Dermis blood vessel endothelial cell (primary cell): ENCODE data around the gene RBM4B. TPM values are rescaled to one million over a fixed set of nuclear protein-coding genes. Genes with fewer than 3 reads are reported as not detected.
"Not testable (repeated sequence)": the region's sequence is repeated elsewhere in the genome, so short reads cannot be mapped to it uniquely, and the experiment has no call there.

Experiments used
- DNase-seq: peaks from one replicate; pipeline ENCODE4 v3.0.0; 2010
- total RNA-seq: library from RNA; depleted of rRNA; stranded (reverse); fragments of >200 nt; gene quantifications from 2 replicates; pipeline ENCODE4 v1.2.3, GENCODE V29; 2014

Gene RBM4B
- total RNA-seq, 1 donor from 2014 or later: 28.4 TPM

GRCh38 chr11:66639814-66640340 lies 37.8 kb downstream of the RBM4B start:
- not testable (repeated sequence) for DNase-seq

- peak; percentile 73 for DNase-seq
Measured at GRCh38 chr11:66639066-66639813, 38.4 kb downstream of the RBM4B start.

DNA sequence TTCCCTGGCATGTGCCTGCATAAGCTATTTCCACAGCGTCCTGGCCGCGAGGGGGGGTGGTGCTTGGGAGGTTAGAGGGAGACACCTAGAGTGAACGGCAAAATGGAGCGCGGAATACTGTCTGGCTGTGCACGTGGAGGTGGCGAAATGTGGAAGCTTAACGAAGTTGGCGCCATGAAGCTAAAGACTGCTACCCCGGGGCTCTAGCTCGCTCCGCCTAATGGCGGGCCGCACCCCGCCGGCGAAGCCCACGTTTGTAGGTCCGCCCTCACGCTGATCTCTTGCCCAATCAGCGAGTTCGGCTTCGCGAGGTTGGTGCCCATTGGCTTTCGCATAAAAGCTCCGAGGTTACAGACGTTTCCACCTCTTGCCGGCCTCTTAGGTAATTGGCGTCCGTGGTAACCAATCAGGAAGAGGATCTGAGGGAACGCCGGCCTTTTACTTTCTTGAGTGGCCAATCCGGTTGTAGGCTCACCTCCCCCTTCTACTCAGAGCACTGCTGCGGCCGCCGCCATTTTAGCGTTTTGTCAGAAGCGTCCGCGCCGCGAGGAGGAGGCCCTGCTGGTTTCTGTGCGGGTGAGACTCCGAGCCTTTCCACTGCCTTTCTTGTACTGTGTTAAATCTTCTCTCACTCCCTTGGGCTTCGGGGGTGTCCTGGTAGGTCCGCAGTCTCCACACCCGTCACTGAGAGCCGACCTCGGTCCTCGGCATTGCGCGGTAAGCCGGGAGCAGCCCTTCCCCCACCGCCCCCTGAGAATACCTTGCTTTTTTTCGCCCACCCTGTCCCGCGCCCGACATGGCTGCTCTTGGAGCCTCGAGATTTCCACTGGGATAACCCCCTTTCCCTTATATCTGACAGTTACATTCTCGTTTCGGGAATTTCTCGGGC lies 39.3 kb downstream of the RBM4B start, which contains the start of gene RBM4:
TSS of gene RBM4 (plus strand) at position 527 of the 889 bp plus-strand sequence. CDS start 1,009 bp downstream, outside the sequence.
- DNase-seq: peak; percentile 100

DNA sequence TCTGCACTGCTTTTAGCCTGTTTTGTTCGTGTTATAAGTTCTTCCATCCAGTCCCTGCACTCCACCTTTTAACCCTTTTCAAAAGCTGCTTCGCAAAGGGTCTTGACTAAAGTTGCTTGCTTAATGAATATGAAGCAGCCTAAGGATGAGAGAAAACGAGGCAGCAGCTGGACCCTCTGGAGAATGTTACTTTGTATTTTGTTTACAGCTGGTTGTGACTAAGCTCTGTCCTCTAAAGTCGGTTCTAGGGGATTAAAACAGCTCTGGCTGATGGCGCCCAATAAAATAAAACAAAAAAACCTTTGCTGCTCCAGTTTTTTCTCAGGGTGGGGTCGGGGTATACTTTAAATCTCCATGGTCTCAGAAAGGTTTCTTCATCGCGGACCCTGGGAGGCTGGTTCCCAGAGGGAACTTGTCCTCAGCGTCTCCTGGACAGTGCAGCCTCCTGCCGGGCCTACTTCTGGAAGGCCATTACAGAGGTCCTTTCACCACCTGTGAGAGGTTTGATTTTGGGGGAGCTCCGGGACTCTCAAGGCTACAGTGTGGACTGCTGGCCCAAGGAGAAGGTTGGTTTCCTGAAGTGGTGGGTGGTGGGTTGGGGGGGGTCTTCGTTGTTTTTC lies 40.0 kb downstream of the RBM4B start:
- DNase-seq: no peak

DNA sequence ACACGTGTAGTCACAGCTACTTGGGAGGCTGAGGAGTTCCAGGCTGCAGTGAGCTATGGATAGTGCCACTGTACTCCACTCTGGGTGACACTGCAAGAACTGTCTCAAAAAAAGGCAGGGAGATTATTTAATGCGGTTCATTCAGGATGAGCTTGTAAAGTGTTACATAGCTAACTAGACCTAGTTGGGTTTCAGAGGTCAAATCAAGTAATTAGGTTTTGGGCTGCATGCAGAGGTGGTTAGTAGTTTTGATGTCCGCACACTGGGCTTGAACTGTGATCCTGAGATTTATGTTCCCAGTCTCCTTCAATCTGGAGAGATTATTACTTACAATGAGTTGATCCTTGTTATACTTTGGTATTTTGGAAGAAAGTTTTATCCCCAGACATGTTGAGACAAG lies 41.3 kb downstream of the RBM4B start:
- no peak for DNase-seq

GRCh38 chr11:66632952-66633351 lies 44.7 kb downstream of the RBM4B start:
- DNase-seq: no peak

- DNase-seq: no peak
Measured at GRCh38 chr11:66631883-66632282, 45.8 kb downstream of the RBM4B start.

- DNase-seq: no peak
Measured at GRCh38 chr11:66629356-66629755, 48.3 kb downstream of the RBM4B start.

GRCh38 chr11:66628061-66628603 lies 49.6 kb downstream of the RBM4B start:
- DNase-seq: no peak

GRCh38 chr11:66626926-66627325 lies 50.8 kb downstream of the RBM4B start:
- DNase-seq: no peak

DNA sequence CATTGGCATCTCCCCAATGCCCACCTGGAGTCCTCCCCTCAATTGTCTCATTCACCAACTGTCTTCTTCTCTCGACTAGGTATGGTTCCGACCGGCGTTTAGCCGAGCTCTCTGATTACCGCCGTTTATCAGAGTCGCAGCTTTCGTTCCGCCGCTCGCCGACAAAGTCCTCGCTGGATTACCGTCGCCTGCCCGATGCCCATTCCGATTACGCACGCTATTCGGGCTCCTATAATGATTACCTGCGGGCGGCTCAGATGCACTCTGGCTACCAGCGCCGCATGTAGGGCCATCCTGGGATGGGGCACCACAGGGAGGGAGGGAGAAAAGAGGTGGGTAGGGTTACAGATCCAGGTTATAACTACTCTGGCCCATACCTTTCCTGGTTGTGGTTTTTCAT lies 51.3 kb downstream of the RBM4B start:
- DNase-seq: no peak

- DNase-seq: no peak
Measured at GRCh38 chr11:66625752-66626149, 51.9 kb downstream of the RBM4B start.

DNA sequence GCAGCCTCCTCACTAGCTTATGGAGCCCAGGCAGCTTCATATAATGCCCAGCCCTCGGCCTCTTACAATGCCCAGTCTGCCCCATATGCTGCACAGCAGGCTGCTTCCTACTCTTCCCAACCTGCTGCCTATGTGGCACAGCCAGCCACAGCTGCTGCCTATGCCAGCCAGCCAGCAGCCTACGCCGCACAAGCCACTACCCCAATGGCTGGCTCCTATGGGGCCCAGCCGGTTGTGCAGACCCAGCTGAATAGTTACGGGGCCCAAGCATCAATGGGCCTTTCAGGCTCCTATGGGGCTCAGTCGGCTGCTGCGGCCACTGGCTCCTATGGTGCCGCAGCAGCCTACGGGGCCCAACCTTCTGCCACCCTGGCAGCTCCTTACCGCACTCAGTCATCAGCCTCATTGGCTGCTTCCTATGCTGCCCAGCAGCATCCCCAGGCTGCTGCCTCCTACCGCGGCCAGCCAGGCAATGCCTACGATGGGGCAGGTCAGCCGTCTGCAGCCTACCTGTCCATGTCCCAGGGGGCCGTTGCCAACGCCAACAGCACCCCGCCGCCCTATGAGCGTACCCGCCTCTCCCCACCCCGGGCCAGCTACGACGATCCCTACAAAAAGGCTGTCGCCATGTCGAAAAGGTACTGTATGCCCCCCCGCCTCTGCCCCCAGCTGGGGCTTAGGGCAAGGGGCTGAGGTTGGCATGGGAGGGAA lies 52.5 kb downstream of the RBM4B start:
- no peak for DNase-seq

DNA sequence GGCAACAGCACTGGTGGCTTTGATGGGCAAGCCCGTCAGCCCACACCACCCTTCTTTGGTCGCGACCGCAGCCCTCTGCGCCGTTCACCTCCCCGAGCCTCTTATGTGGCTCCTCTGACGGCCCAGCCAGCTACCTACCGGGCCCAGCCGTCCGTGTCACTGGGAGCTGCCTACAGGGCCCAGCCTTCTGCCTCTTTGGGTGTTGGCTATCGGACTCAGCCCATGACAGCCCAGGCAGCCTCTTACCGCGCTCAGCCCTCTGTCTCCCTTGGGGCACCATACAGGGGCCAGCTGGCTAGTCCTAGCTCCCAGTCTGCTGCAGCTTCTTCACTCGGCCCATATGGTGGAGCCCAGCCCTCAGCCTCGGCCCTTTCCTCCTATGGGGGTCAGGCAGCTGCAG lies 53.2 kb downstream of the RBM4B start:
- DNase-seq: no peak

GRCh38 chr11:66619080-66619554 lies 58.6 kb downstream of the RBM4B start:
- peak; percentile 75 for DNase-seq

DNA sequence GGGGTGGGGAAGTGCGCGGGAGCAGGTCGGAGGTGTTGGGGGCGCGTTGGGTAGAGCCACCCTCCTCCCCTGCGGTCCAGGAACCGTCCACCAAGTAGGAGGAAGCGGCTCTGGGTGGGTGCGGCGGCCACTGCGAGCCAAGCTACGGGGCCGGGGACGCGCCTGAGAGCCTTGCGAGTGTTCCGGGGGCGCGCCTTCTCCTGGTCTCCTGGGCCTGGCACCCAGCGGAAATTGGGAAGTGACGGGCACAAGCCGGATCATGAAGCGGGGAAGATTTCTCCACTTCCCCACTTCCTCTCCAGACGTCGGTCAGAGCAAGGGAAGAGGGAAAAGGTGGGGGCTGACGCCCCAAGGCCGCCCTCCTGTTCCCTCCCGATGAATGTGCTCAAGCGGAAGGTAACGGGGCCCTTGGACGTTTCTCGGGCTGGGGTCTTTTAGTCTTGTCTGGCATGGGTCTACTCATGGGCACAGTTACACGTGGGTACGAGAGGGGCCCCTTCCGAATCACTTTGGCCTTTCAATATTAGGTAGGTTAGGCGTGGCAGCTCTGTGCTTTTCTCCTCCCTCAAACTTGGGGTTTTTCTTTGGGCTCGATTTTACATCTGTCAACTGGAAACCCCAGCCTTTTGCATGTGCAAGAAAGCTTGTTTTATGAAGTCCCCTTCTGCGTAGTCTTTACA lies 60.4 kb downstream of the RBM4B start:
- peak; percentile 72 for DNase-seq

DNA sequence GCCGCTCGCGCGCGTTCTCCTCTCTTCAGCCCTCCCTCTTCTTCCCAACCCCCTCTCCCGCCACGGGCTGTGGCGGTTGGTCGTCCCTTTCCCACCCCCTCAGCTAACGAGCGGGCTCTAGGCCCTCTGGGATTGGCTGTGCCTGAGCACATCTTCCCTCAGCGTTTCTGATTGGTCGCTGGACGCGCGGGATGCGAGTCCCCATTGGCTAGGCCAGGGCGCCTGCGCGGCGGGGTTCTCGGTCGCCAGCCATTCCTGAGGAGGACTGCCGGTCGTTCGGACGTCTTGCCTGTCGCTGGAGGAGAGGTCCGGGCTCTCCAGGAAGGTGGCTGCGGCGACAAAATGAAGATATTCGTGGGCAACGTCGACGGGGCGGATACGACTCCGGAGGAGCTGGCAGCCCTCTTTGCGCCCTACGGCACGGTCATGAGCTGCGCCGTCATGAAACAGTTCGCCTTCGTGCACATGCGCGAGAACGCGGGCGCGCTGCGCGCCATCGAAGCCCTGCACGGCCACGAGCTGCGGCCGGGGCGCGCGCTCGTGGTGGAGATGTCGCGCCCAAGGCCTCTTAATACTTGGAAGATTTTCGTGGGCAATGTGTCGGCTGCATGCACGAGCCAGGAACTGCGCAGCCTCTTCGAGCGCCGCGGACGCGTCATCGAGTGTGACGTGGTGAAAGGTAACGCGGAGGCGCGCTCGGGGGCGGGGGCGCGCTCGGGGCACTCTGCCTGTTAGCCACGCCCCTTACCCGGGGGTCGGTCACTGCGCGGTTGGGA lies 61.1 kb downstream of the RBM4B start, which contains the start of gene RBM14:
TSS of gene RBM14 (plus strand) at position 252 of the 776 bp plus-strand sequence. CDS start at position 343, 91 bp downstream.
- DNase-seq: peak; percentile 100
